ENCODE results near the gene NT5DC1.
A peak's percentile ranks its signal among the peaks of the same experiment; 100 is the strongest.

NT5DC1 gene

DNA sequence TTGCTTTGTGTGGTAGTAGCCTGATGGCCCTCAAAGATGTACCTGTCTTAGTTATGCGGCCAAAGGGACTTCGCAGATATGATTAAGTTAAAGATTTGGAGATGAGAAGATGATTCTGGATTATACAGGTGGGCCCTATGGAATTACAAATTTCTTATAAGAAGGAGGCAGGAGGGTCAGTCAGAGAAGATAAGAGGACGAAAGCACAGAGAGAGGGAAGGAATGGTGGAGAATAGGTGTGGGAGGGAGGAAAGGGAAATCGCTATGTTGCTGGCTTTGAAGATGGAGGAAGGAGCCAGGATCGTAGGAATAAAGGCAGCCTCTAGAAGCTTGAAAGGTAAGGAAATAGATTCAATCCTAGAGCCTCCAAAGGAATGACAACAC lies 180.3 kb downstream of the NT5DC1 start:
- CTCF ChIA-PET = interaction anchor here (0.6 to 5.4 kb wide), 8 partner anchors 8 to 364 kb away, joined by 3 to 78 read pairs (median 8); no protein-coding TSS in a partner anchor
- POLR2A ChIA-PET = interaction anchor here (1.5 to 4.7 kb wide), 4 partner anchors 12 to 291 kb away, joined by 3 to 31 read pairs (median 22); partner anchors contain the start of genes FRK, RWDD1 and TSPYL4
- no peak overlapping the region for H3K4me3 ChIP-seq (ENCODE audit: low read depth, low read length)

DNA sequence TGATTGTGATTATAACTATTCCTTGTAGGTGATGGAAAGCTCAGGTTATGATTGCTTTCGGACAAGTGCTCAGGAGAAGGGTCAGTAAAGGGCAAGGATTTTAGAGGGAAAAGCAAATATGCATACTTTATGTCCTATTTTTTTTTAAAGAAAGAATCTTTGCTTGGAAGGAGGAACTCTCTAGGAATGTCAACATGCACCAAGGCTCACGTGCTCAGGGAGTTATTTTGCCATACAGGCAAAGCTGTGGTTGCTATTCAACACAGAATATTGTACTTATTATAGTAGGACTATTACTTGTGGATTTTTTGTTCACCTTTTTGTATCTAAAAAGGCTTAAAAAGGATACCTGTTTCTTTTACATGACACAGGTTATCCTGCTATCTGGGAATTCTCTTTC lies 182.0 kb downstream of the NT5DC1 start:
- H3K4me1 ChIP-seq (ENCODE audit: control insufficient read depth, insufficient read depth, low read length) = no peaks in the 10 kb centered on the region
- no peaks in the 10 kb centered on the region for H3K9me3 ChIP-seq (ENCODE audit: control insufficient read depth, insufficient read depth, low read depth, low read length)
- CTCF ChIA-PET = interaction anchor here (0.6 to 1.6 kb wide), 7 partner anchors 13 to 278 kb away, joined by 3 to 14 read pairs (median 3); partner anchors contain the start of gene DSE
- peaks cover 3 to 14% of the 10 kb centered on the region in 2 experiments; a peak in 2 of 3 replicates for H3K36me3 ChIP-seq (ENCODE audit: control insufficient read depth in 2 of 2, insufficient read depth in 1 of 2, low read length in 2 of 2)
- POLR2A ChIA-PET = no interaction called here
- no peak overlapping the region for H3K27ac ChIP-seq (ENCODE audit: extremely low read depth, low read depth, low read length)
- no peak overlapping the region for H3K4me3 ChIP-seq (ENCODE audit: low read depth, low read length)
- TF ChIP-seq ZNF571 (tag by site-specific recombination; IDR thresholded peaks at IDR 0.05) (no peak), ZNF521 (tag by site-specific recombination; IDR thresholded peaks at IDR 0.05) (no peak), REPIN1 (tag by site-specific recombination; IDR thresholded peaks at IDR 0.05; ENCODE audit: low read depth) (no peak)
- TF ChIP-seq, protein P1, sequence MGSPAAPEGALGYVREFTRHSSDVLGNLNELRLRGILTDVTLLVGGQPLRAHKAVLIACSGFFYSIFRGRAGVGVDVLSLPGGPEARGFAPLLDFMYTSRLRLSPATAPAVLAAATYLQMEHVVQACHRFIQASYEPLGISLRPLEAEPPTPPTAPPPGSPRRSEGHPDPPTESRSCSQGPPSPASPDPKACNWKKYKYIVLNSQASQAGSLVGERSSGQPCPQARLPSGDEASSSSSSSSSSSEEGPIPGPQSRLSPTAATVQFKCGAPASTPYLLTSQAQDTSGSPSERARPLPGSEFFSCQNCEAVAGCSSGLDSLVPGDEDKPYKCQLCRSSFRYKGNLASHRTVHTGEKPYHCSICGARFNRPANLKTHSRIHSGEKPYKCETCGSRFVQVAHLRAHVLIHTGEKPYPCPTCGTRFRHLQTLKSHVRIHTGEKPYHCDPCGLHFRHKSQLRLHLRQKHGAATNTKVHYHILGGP (tag by site-specific recombination; IDR thresholded peaks at IDR 0.05) = peak; percentile 53

More for the DNA sequence above, 180.3 kb downstream of the NT5DC1 start:
- Histone ChIP-seq H3K27ac (ENCODE audit: extremely low read depth, low read depth, low read length) (no peak overlapping the region), H3K36me3 (ENCODE audit: control insufficient read depth in 2 of 2, insufficient read depth in 1 of 2, low read length in 2 of 2) (peaks cover 4 to 29% of the 10 kb centered on the region in 2 experiments; a peak in 2 of 3 replicates), H3K4me1 (ENCODE audit: control insufficient read depth, insufficient read depth, low read length) (peaks cover 4% of the 10 kb centered on the region; the same call in 1 of the 2 replicates), H3K9me3 (ENCODE audit: control insufficient read depth, insufficient read depth, low read depth, low read length) (no peaks in the 10 kb centered on the region)
- no peak for TF ChIP-seq HOXD13 (CRISPR knock-in tag; IDR thresholded peaks at IDR 0.05; ENCODE audit: borderline replicate concordance)
- TF ChIP-seq, protein P2, sequence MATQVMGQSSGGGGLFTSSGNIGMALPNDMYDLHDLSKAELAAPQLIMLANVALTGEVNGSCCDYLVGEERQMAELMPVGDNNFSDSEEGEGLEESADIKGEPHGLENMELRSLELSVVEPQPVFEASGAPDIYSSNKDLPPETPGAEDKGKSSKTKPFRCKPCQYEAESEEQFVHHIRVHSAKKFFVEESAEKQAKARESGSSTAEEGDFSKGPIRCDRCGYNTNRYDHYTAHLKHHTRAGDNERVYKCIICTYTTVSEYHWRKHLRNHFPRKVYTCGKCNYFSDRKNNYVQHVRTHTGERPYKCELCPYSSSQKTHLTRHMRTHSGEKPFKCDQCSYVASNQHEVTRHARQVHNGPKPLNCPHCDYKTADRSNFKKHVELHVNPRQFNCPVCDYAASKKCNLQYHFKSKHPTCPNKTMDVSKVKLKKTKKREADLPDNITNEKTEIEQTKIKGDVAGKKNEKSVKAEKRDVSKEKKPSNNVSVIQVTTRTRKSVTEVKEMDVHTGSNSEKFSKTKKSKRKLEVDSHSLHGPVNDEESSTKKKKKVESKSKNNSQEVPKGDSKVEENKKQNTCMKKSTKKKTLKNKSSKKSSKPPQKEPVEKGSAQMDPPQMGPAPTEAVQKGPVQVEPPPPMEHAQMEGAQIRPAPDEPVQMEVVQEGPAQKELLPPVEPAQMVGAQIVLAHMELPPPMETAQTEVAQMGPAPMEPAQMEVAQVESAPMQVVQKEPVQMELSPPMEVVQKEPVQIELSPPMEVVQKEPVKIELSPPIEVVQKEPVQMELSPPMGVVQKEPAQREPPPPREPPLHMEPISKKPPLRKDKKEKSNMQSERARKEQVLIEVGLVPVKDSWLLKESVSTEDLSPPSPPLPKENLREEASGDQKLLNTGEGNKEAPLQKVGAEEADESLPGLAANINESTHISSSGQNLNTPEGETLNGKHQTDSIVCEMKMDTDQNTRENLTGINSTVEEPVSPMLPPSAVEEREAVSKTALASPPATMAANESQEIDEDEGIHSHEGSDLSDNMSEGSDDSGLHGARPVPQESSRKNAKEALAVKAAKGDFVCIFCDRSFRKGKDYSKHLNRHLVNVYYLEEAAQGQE (tag by site-specific recombination; IDR thresholded peaks at IDR 0.05) = no peak
- no peak for TF ChIP-seq ZNF114 (tag by site-specific recombination; IDR thresholded peaks at IDR 0.05)

DNA sequence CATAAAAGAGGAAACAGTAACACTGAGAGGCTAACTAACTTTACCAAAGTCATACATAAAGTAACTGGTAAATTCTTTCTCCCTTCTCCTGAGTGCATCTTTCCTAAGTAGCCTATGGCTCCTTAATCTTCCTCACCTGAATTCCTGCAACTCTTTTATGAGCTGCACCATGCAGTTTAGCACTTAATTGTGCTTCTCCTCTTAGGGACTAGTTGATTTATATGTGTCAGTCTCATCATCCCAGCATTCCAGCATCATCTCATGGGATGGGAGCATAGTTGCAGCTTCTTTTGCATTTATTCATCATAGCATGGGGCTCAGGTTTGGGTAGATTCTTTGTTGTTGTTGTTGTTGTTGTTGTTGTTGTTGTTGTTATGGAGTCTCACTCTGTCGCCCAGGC lies 182.5 kb downstream of the NT5DC1 start:
- Histone ChIP-seq H3K36me3 (ENCODE audit: control insufficient read depth in 2 of 2, insufficient read depth in 1 of 2, low read length in 2 of 2) (peaks cover 0 to 9% of the 10 kb centered on the region in 2 experiments; a peak in 1 of 3 replicates), H3K9me3 (ENCODE audit: control insufficient read depth, insufficient read depth, low read depth, low read length) (no peaks in the 10 kb centered on the region), H3K4me1 (ENCODE audit: control insufficient read depth, insufficient read depth, low read length) (no peaks in the 10 kb centered on the region), H3K27ac (ENCODE audit: extremely low read depth, low read depth, low read length) (no peak overlapping the region), H3K4me3 (ENCODE audit: low read depth, low read length) (no peak overlapping the region)
- POLR2A ChIA-PET = no interaction called here
- CTCF ChIA-PET = interaction anchor here (0.6 to 1.6 kb wide), 5 partner anchors 14 to 278 kb away, joined by 3 to 14 read pairs (median 4); partner anchors contain the start of gene DSE
- peak; percentile 46; the same call in 1 of the 2 replicates for TF ChIP-seq ZNF600 (tag by site-specific recombination; IDR thresholded peaks at IDR 0.05)
- peak; percentile 31; the same call in 1 of the 2 replicates for TF ChIP-seq IKZF3 (tag by site-specific recombination; IDR thresholded peaks at IDR 0.05)
- peak; percentile 42; the same call in 1 of the 2 replicates for TF ChIP-seq ZNF585B (tag by site-specific recombination; IDR thresholded peaks at IDR 0.05)
- TF ChIP-seq, protein P3, sequence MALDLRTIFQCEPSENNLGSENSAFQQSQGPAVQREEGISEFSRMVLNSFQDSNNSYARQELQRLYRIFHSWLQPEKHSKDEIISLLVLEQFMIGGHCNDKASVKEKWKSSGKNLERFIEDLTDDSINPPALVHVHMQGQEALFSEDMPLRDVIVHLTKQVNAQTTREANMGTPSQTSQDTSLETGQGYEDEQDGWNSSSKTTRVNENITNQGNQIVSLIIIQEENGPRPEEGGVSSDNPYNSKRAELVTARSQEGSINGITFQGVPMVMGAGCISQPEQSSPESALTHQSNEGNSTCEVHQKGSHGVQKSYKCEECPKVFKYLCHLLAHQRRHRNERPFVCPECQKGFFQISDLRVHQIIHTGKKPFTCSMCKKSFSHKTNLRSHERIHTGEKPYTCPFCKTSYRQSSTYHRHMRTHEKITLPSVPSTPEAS (tag by site-specific recombination; IDR thresholded peaks at IDR 0.05) = no peak
- TF ChIP-seq ZNF274 (IDR thresholded peaks at IDR 0.05; ENCODE audit: low read length) = no peak
- no peak for TF ChIP-seq ZNF274 (tag by site-specific recombination; IDR thresholded peaks at IDR 0.05; ENCODE audit: borderline replicate concordance)
- TF ChIP-seq, protein P4, sequence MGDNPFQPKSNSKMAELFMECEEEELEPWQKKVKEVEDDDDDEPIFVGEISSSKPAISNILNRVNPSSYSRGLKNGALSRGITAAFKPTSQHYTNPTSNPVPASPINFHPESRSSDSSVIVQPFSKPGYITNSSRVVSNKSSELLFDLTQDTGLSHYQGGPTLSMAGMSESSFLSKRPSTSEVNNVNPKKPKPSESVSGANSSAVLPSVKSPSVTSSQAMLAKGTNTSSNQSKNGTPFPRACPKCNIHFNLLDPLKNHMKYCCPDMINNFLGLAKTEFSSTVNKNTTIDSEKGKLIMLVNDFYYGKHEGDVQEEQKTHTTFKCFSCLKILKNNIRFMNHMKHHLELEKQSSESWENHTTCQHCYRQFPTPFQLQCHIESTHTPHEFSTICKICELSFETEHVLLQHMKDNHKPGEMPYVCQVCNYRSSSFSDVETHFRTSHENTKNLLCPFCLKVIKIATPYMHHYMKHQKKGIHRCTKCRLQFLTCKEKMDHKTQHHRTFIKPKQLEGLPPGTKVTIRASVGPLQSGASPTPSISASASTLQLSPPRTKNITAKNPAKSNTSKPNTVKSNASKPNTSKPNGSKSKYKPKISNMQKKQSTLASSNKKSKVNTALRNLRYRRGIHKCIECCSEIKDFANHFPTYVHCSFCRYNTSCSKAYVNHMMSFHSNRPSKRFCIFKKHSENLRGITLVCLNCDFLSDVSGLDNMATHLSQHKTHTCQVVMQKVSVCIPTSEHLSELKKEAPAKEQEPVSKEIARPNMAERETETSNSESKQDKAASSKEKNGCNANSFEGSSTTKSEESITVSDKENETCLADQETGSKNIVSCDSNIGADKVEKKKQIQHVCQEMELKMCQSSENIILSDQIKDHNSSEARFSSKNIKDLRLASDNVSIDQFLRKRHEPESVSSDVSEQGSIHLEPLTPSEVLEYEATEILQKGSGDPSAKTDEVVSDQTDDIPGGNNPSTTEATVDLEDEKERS (tag by site-specific recombination; IDR thresholded peaks at IDR 0.05) = no peak
- TF ChIP-seq ZNF433 (tag by site-specific recombination; IDR thresholded peaks at IDR 0.05; ENCODE audit: low read depth) = no peak
- TF ChIP-seq OSR2 (tag by site-specific recombination; IDR thresholded peaks at IDR 0.05) = 0 out of 2 replicates have a peak, but pooled peaks have one; percentile 25
- TF ChIP-seq KLF9 (tag by site-specific recombination; IDR thresholded peaks at IDR 0.05; ENCODE audit: low read depth) = no peak
- TF ChIP-seq, protein P5, sequence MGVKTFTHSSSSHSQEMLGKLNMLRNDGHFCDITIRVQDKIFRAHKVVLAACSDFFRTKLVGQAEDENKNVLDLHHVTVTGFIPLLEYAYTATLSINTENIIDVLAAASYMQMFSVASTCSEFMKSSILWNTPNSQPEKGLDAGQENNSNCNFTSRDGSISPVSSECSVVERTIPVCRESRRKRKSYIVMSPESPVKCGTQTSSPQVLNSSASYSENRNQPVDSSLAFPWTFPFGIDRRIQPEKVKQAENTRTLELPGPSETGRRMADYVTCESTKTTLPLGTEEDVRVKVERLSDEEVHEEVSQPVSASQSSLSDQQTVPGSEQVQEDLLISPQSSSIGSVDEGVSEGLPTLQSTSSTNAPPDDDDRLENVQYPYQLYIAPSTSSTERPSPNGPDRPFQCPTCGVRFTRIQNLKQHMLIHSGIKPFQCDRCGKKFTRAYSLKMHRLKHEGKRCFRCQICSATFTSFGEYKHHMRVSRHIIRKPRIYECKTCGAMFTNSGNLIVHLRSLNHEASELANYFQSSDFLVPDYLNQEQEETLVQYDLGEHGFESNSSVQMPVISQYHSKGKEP (tag by site-specific recombination; IDR thresholded peaks at IDR 0.05) = peak; percentile 97
